Right hindlimb (tissue), 1 donor: Measurements from ENCODE around the gene RGS7.
A peak's percentile ranks its signal among the peaks of the same experiment; 100 is the strongest.
"Not testable (repeated sequence)": the region's sequence is repeated elsewhere in the genome, so short reads cannot be mapped to it uniquely, and the experiment has no call there.

ENCODE experiments used
- DNase-seq: peaks from one replicate; pipeline ENCODE4 v3.0.0-alpha.2; 2018

Gene RGS7

DNA sequence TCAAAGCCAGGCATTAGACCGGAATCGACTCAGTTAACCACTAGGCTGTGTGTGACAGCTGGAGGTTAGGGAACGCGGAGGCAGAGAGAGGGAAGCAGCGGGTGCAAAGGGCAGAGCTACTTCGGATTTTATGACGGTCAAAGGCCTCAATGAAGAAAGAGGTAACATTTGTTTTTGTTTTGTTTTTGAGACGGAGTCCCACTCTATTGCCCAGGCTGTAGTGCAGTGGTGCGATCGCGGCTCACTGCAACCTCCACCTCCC lies 468.3 kb downstream of the RGS7 start:
- no peak for DNase-seq

- DNase-seq = no peak
These were observed 468.8 kb downstream of the RGS7 start for GRCh38 chr1:240888039-240888786.

GRCh38 chr1:240883490-240883889 lies 473.5 kb downstream of the RGS7 start:
- no peak for DNase-seq

DNA sequence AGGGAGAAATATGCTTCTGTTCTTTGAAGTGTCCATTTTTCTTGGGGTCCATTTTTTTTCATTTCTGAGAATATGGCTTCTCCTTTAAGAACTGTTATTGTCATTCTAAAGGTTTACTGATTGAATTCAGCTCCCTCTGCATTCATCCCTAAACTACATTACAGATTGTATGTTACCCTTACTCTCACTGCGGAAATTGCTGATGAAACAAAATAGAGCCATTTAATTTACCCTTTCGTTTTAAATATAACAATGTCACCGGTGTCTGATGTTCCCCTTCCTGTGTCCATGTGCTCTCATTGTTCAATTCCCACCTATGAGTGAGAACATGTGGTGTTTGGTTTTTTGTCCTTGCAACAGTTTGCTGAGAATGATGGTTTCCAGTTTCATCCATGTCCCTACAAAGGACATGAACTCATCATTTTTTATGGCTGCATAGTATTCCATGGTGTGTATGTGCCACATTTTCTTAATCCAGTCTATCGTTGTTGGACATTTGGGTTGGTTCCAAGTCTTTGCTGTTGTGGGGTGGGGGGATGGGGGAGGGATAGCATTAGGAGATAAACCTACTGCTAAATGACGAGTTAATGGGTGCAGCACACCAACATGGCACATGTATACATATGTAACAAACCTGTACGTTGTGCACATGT lies 474.2 kb downstream of the RGS7 start:
- DNase-seq = not testable (repeated sequence)

- no peak for DNase-seq
These were observed 478.4 kb downstream of the RGS7 start for GRCh38 chr1:240878631-240879030.

DNA sequence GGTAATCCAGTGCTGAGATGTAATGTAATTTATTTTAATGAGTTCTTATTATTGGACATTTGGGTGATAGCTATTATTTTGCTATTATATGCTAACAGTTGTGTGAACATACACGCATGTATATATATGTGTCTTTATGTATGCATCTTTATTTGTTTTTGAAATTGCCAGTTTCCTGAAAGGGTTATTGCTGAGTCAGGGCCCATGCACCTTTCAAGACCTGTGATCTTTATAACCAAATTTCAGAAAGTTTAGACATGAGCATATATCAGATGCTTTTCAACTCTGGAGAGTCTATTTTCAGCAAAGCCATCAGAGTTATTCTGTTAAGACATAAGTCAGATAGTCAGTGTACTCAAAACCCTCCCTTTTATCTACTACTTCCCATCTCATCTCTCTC lies 479.4 kb downstream of the RGS7 start:
- DNase-seq = no peak

DNA sequence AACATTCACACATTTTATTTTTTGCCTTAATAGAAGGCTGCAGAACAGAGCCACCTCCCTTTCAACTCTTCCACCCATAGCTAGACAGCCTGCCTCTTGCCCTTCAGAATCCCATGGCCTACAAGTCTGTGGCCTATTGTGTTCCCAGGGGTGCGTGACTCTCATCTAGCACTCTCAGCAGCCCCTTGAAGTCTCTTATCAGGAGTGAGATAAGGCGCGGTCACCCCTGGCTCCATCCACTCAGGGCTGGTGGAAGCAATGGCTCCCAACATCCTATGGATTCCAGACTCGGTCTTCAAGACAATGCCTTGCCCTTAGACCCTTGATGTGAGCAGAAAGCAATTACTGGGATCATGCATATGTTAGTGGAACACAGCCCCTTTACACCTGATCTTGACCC lies 480.9 kb downstream of the RGS7 start:
- no peak for DNase-seq

- no peak for DNase-seq
These were observed 487.9 kb downstream of the RGS7 start for GRCh38 chr1:240869071-240869470.

DNA sequence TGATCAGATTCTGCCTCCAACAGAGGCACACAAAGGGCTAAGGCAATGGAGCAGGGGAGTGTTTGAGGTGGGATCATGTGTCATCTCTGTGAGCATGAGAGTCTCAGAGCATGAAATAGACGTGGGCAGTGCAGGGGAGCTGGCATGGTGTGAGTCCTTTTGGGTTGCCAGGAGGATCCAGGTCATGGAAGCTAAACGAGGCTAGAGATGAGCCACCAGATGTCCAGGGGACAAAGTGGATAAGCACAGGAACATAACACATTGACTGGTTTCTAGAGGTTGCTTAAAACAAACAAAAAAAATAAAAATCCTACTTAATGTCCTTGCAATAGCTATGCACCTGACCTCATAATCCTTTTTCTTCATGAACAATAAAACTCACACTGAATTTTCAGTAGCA lies 490.3 kb downstream of the RGS7 start:
- DNase-seq = no peak

DNA sequence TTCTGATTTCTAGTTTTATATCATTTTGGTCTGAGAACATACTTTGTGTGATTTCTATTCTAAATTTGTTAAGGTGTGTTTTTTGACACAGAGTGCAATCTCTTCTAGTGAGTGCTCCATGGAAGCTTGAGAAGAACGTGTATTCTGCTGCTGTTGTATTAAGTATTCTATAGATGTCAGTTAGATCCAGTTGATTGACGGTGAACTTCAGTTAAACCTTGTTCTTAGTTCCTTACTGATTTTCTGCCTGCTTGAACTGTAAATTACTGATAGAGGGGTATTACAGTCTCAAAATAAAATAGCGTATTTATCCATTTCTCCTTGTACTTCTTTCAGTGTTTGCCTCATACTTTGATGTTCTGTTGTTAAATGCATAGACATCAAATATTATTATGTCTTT lies 497.0 kb downstream of the RGS7 start:
- DNase-seq = no peak

GRCh38 chr1:240854367-240854766 lies 502.6 kb downstream of the RGS7 start:
- DNase-seq = peak; percentile 21

GRCh38 chr1:240847325-240847724 lies 509.7 kb downstream of the RGS7 start:
- DNase-seq = no peak

- DNase-seq = no peak
These were observed 512.5 kb downstream of the RGS7 start for GRCh38 chr1:240844486-240844885.

GRCh38 chr1:240843798-240844197 lies 513.2 kb downstream of the RGS7 start:
- no peak for DNase-seq

DNA sequence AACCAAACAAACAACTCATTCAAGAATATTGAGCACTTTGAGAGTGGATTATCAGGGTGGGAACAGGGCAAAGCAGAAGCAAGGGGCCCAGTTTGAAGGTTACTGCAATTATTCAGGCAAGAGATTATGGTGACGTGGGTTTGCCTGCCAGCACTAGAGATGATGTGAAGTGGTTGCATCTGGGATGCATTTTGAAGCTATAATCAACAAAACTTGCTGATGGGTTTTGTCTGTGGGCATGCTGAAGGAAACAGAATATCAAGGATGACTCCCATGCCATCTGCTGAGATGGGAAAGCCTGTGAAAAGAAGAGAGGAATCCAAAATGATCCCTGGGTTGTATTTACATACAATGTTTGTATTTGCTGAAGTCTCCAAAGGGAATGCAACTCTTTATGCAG lies 520.7 kb downstream of the RGS7 start:
- DNase-seq = no peak

- DNase-seq = no peak
These were observed 521.7 kb downstream of the RGS7 start for GRCh38 chr1:240835291-240835690.

DNA sequence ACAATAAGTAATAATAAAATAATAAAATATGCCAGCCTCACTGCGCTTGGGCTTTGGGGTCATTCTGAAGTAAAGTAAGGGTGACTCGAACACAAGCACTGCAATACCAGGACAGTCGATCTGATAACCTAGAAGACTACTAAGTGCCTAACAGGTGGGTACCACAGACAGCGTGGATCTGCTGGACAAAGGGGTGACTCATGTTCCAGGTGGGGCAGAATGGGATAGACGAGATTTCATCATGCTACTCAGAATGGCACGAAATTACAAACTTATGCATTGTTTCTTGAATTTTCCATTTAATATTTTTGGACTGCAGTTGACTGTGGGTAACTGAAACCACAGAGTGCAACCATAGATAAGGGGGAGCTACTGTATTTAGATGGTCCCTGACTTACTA lies 523.9 kb downstream of the RGS7 start:
- DNase-seq = no peak

GRCh38 chr1:240831922-240832321 lies 525.1 kb downstream of the RGS7 start:
- no peak for DNase-seq

GRCh38 chr1:240831191-240831631 lies 525.8 kb downstream of the RGS7 start:
- DNase-seq = no peak

DNA sequence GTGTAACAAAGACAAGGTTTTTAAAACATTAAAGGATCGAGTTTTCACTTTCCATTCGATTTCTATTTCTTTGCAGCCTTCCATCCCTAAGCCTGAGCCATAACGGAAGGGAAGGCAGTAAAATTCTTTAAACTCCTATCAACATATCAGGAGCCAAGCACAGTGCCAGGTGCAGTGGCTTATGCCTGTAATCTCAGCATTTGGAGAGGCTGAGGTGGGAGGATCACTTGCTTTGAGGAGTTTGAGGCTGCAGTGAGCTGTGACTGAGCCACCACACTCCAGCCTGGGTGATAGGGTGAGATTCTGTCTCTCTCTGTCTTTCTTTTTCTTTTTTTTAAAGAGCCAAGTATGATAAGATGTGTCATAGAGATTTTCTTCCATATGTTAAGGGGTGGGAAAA lies 527.5 kb downstream of the RGS7 start:
- DNase-seq = no peak

DNA sequence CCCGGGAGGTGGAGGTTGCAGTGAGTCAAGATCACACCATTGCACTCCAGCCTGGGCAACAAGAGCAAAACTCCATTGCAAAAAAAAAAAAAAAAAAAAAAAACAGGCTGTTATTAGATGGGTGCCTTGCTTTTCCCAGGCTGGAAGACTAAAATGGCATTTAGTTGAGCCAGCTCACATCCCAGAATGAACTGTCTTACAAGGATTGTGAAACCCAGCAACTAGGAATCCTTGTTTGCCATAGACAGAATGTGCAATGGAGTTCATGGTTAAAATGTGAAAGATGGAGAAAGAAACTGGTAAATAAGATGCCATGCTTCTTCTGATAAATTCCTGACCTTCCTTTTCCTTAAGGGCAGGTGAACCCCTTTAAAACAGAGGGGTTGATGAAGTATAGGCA lies 529.2 kb downstream of the RGS7 start:
- DNase-seq = no peak

DNA sequence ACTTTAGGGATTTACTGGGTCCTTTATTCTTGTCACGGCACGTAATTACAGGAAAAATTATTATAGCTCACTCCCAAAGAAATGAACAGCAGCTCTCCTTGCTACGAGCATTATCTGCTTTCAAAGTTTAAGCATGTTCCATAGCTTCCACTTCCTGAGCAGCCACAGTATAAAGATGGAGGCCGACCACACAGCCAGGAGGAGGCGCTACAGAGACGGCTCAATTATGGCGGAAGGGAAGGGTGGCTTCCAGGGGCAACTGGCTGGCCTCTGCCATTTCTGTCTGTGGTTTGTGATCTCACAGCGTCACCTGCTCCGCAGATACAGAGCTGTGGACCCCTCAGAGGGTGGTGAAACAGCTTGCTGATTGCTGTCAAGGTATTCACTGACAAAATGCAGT lies 532.8 kb downstream of the RGS7 start:
- no peak for DNase-seq

- DNase-seq = no peak
These were observed 533.6 kb downstream of the RGS7 start for GRCh38 chr1:240823357-240823756.

GRCh38 chr1:240821925-240822324 lies 535.1 kb downstream of the RGS7 start:
- DNase-seq = no peak

DNA sequence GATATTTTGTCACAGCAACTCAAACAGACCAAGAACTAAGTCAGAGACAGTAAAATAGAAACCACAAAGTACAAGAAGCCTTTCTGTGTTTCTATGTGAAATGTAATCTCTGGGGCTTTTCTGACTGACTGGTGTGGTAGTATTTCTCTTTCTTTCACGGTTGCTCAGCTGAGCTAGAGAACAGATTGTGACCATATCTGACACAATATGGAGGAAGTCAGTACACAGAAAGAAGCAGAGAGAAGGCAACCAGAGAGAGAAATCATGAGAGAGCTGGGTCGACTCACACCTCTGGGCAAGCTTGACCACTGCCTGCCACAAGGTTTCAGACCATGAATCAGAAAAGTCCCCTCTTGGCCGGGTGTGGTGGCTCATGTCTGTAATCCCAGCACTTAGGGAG lies 536.2 kb downstream of the RGS7 start:
- no peak for DNase-seq
